ENCODE measurements around the gene AATF. TPM values are rescaled to one million over a fixed set of nuclear protein-coding genes. Genes with fewer than 3 reads are reported as not detected.

The AATF gene
- total RNA-seq, 1 donor from 2014 or later: 22.5 TPM

- Mint-ChIP-seq H3K4me1 (ENCODE audit: low read depth, unreplicated experiment) (peaks cover 17% of the 10 kb centered on the region), H3K36me3 (ENCODE audit: unreplicated experiment) (no peaks in the 10 kb centered on the region), H3K9me3 (ENCODE audit: unreplicated experiment) (no peaks in the 10 kb centered on the region), H3K4me3 (ENCODE audit: unreplicated experiment) (no peak overlapping the region), H3K27ac (ENCODE audit: unreplicated experiment) (no peak overlapping the region), H3K27me3 (ENCODE audit: unreplicated experiment) (no peaks in the 10 kb centered on the region)
- DNase-seq: no peak
- TF ChIP-seq CTCF (IDR thresholded peaks at IDR 0.05; ENCODE audit: partially characterized antibody, unreplicated experiment): no peak
Measured at GRCh38 chr17:37056622-37057021, 107.9 kb downstream of the AATF start.

- peaks cover 6% of the 10 kb centered on the region for H3K9me3 Mint-ChIP-seq (ENCODE audit: unreplicated experiment)
- DNase-seq: no peak
- no peak overlapping the region for H3K27ac Mint-ChIP-seq (ENCODE audit: unreplicated experiment)
- H3K27me3 Mint-ChIP-seq (ENCODE audit: unreplicated experiment): peaks cover 2% of the 10 kb centered on the region
- no peak for TF ChIP-seq CTCF (IDR thresholded peaks at IDR 0.05; ENCODE audit: partially characterized antibody, unreplicated experiment)
- H3K4me1 Mint-ChIP-seq (ENCODE audit: low read depth, unreplicated experiment): peaks cover 28% of the 10 kb centered on the region
- H3K4me3 Mint-ChIP-seq (ENCODE audit: unreplicated experiment): no peak overlapping the region
- no peaks in the 10 kb centered on the region for H3K36me3 Mint-ChIP-seq (ENCODE audit: unreplicated experiment)
Measured at GRCh38 chr17:37059493-37059892, 110.7 kb downstream of the AATF start.

GRCh38 chr17:37060094-37060493 is 111.3 kb downstream of the AATF start:
- Mint-ChIP-seq H3K9me3 (ENCODE audit: unreplicated experiment) (peaks cover 6% of the 10 kb centered on the region), H3K27me3 (ENCODE audit: unreplicated experiment) (peaks cover 2% of the 10 kb centered on the region), H3K4me1 (ENCODE audit: low read depth, unreplicated experiment) (peaks cover 32% of the 10 kb centered on the region), H3K36me3 (ENCODE audit: unreplicated experiment) (no peaks in the 10 kb centered on the region), H3K4me3 (ENCODE audit: unreplicated experiment) (no peak overlapping the region), H3K27ac (ENCODE audit: unreplicated experiment) (no peak overlapping the region)
- no peak for DNase-seq
- TF ChIP-seq CTCF (IDR thresholded peaks at IDR 0.05; ENCODE audit: partially characterized antibody, unreplicated experiment): no peak

- Mint-ChIP-seq H3K9me3 (ENCODE audit: unreplicated experiment) (peaks cover 6% of the 10 kb centered on the region), H3K4me1 (ENCODE audit: low read depth, unreplicated experiment) (peaks cover 31% of the 10 kb centered on the region), H3K27ac (ENCODE audit: unreplicated experiment) (no peak overlapping the region), H3K27me3 (ENCODE audit: unreplicated experiment) (peaks cover 2% of the 10 kb centered on the region), H3K4me3 (ENCODE audit: unreplicated experiment) (no peak overlapping the region), H3K36me3 (ENCODE audit: unreplicated experiment) (no peaks in the 10 kb centered on the region)
- DNase-seq: no peak
- TF ChIP-seq CTCF (IDR thresholded peaks at IDR 0.05; ENCODE audit: partially characterized antibody, unreplicated experiment): no peak
Measured at GRCh38 chr17:37060928-37061327, 112.2 kb downstream of the AATF start.

GRCh38 chr17:37062021-37062420 is 113.3 kb downstream of the AATF start:
- H3K36me3 Mint-ChIP-seq (ENCODE audit: unreplicated experiment): no peaks in the 10 kb centered on the region
- peaks cover 6% of the 10 kb centered on the region for H3K9me3 Mint-ChIP-seq (ENCODE audit: unreplicated experiment)
- no peak for TF ChIP-seq CTCF (IDR thresholded peaks at IDR 0.05; ENCODE audit: partially characterized antibody, unreplicated experiment)
- peaks cover 2% of the 10 kb centered on the region for H3K27me3 Mint-ChIP-seq (ENCODE audit: unreplicated experiment)
- DNase-seq: no peak
- H3K4me3 Mint-ChIP-seq (ENCODE audit: unreplicated experiment): no peak overlapping the region
- H3K27ac Mint-ChIP-seq (ENCODE audit: unreplicated experiment): no peak overlapping the region
- H3K4me1 Mint-ChIP-seq (ENCODE audit: low read depth, unreplicated experiment): peaks cover 28% of the 10 kb centered on the region
